ENCODE data around the gene SYT1.

DNA sequence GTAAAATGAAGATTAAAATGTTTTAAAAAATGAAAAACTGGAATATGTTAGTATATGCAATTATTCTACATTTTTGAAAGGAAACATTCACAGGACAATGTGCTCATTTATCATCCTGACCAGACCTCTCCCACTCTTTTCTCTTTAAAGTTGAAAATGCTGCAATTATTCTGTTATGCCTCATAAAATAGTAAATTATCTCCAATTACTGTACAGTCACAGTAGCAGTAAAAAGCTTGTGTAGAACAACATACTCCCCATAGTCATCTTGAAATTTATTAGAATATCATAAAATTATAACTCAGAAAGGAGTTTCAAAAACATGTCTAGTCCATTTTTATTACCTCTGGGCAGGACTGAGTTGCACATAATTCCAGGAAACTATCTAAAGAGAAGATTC lies 250.3 kb downstream of the SYT1 start:
- TF ChIP-seq, protein P1, sequence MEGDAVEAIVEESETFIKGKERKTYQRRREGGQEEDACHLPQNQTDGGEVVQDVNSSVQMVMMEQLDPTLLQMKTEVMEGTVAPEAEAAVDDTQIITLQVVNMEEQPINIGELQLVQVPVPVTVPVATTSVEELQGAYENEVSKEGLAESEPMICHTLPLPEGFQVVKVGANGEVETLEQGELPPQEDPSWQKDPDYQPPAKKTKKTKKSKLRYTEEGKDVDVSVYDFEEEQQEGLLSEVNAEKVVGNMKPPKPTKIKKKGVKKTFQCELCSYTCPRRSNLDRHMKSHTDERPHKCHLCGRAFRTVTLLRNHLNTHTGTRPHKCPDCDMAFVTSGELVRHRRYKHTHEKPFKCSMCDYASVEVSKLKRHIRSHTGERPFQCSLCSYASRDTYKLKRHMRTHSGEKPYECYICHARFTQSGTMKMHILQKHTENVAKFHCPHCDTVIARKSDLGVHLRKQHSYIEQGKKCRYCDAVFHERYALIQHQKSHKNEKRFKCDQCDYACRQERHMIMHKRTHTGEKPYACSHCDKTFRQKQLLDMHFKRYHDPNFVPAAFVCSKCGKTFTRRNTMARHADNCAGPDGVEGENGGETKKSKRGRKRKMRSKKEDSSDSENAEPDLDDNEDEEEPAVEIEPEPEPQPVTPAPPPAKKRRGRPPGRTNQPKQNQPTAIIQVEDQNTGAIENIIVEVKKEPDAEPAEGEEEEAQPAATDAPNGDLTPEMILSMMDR (IDR thresholded peaks at IDR 0.05; ENCODE audit: control extremely low read depth in 1 of 3, insufficient read depth in 1 of 3, low read depth in 1 of 3, low read length in 3 of 3): no peak
- TF ChIP-seq, protein P2, sequence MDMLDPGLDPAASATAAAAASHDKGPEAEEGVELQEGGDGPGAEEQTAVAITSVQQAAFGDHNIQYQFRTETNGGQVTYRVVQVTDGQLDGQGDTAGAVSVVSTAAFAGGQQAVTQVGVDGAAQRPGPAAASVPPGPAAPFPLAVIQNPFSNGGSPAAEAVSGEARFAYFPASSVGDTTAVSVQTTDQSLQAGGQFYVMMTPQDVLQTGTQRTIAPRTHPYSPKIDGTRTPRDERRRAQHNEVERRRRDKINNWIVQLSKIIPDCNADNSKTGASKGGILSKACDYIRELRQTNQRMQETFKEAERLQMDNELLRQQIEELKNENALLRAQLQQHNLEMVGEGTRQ (IDR thresholded peaks at IDR 0.05; ENCODE audit: low read length): no peak
- TF ChIP-seq, protein P3, sequence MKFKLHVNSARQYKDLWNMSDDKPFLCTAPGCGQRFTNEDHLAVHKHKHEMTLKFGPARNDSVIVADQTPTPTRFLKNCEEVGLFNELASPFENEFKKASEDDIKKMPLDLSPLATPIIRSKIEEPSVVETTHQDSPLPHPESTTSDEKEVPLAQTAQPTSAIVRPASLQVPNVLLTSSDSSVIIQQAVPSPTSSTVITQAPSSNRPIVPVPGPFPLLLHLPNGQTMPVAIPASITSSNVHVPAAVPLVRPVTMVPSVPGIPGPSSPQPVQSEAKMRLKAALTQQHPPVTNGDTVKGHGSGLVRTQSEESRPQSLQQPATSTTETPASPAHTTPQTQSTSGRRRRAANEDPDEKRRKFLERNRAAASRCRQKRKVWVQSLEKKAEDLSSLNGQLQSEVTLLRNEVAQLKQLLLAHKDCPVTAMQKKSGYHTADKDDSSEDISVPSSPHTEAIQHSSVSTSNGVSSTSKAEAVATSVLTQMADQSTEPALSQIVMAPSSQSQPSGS (IDR thresholded peaks at IDR 0.05; ENCODE audit: low read length): no peak
- no peak for TF ChIP-seq SIN3A (conservative IDR thresholded peaks at IDR 0.05 in 1 of 2, IDR thresholded peaks at IDR 0.05 in 1 of 2; ENCODE audit: low read depth in 1 of 2, low read length in 2 of 2)
- TF ChIP-seq YY1 (IDR thresholded peaks at IDR 0.05; ENCODE audit: low read depth, low read length): no peak
- TF ChIP-seq RFX5 (IDR thresholded peaks at IDR 0.05; ENCODE audit: borderline replicate concordance, low read depth, low read length): no peak
- no peak for TF ChIP-seq NRF1 (IDR thresholded peaks at IDR 0.05; ENCODE audit: low read depth, low read length)
- no peak for TF ChIP-seq FOSL1 (IDR thresholded peaks at IDR 0.05; ENCODE audit: insufficient read depth, low read depth, low read length)
- no peak for TF ChIP-seq CHD1 (IDR thresholded peaks at IDR 0.05; ENCODE audit: low read depth, low read length)
- TF ChIP-seq POLR2A (IDR thresholded peaks at IDR 0.05; ENCODE audit: control extremely low read depth in 1 of 2, low read depth in 2 of 2, low read length in 2 of 2): no peak
- no peak for TF ChIP-seq BRCA1 (IDR thresholded peaks at IDR 0.05; ENCODE audit: low read depth, low read length)
- TF ChIP-seq SP2 (IDR thresholded peaks at IDR 0.05; ENCODE audit: low read length): no peak
- TF ChIP-seq EGR1 (IDR thresholded peaks at IDR 0.05; ENCODE audit: borderline replicate concordance, low read depth, low read length): no peak

Measured in H1 (cell line).